GM23338 (cell line): ENCODE results near the gene EIF3L. TPM values are rescaled to one million over a fixed set of nuclear protein-coding genes. Genes with fewer than 3 reads are reported as not detected.

Experiments used
- CREB1 ChIP-seq: fragments of 250-450 bp; sonication (Bioruptor Pico); IDR thresholded peaks from 2 replicates; pipeline ENCODE4 v1.5.0; 2020; ENCODE audit warnings: low read depth, mild to moderate bottlenecking, moderate library complexity
- EZH2phosphoT487 ChIP-seq: fragments of 200-600 bp; sonication (generic); IDR thresholded peaks from one replicate; pipeline ENCODE4 v1.8.1; 2018; ENCODE audit warnings: antibody characterized with exemption; ENCODE audit not compliant: unreplicated experiment
- NANOG ChIP-seq: IDR thresholded peaks from 2 replicates; pipeline ENCODE4 v1.6.1; 2016; ENCODE audit warnings: antibody characterized with exemption, borderline replicate concordance
- STAT1 ChIP-seq: IDR thresholded peaks from one replicate; pipeline ENCODE4 v1.6.1; 2016; ENCODE audit warnings: antibody characterized with exemption; ENCODE audit not compliant: unreplicated experiment
- polyA plus RNA-seq: library from polyadenylated mRNA; unstranded; fragments of >200 nt; fragmentation: Nextera tagmentation; extraction: Ambion mirVana; gene quantifications from 2 replicates; pipeline ENCODE4 v1.2.1, GENCODE V29; 2016
- total RNA-seq: library from RNA; depleted of rRNA; stranded (reverse); fragments of >200 nt; shearing (Covaris generic); gene quantifications from 2 replicates; pipeline ENCODE4 v1.2.3, GENCODE V29; 2014
- TF ChIP-seq, protein P1 (sequence below): fragments of 250-450 bp; sonication (Bioruptor Pico); IDR thresholded peaks from 2 replicates; pipeline ENCODE4 v1.5.0; 2020; ENCODE audit warnings: mild to moderate bottlenecking, moderate library complexity
- TF ChIP-seq, protein P2 (sequence below): IDR thresholded peaks from one replicate; pipeline ENCODE4 v1.6.1; 2018; ENCODE audit warnings: antibody characterized with exemption; ENCODE audit not compliant: unreplicated experiment

EIF3L gene
- total and polyA plus RNA-seq, 2 experiments from 2014 or later: 430 to 459 TPM

DNA sequence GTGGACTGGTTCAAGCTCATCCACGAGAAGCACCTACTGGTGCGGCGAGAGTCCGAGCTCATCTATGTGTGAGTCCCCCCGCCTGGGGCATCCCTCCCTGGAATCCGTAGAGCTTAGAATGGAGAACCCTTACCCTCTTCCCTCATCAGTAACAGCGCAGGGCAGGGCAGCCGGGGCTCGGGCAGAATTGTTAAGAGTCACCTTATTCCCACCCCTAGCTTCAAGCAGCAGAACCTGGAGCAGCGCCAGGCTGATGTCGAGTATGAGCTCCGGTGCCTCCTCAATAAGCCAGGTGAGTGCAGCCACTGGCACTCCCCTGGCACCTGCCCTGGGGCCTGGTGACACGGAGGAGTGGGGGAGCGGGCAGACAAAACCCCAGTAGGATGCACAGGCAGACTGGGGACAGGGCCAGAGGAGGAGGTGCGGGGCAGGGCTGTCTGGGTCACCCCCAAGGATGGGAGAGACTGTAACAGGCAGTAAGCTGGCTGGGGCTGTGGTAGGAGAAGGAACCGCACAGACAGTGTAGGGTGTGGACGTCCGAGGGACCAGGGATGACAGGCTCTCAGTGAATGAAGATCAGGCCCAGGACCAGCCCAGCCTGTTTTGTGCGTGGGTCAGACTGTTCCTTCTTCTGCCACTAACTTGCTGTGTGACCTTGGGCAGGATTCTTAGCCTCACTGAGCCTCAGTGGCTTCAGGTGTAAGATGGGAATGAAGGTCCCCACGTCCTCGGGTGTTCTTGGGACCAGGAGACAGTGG lies 83.8 kb downstream of the EIF3L start (continued):
- TF ChIP-seq, protein P1, sequence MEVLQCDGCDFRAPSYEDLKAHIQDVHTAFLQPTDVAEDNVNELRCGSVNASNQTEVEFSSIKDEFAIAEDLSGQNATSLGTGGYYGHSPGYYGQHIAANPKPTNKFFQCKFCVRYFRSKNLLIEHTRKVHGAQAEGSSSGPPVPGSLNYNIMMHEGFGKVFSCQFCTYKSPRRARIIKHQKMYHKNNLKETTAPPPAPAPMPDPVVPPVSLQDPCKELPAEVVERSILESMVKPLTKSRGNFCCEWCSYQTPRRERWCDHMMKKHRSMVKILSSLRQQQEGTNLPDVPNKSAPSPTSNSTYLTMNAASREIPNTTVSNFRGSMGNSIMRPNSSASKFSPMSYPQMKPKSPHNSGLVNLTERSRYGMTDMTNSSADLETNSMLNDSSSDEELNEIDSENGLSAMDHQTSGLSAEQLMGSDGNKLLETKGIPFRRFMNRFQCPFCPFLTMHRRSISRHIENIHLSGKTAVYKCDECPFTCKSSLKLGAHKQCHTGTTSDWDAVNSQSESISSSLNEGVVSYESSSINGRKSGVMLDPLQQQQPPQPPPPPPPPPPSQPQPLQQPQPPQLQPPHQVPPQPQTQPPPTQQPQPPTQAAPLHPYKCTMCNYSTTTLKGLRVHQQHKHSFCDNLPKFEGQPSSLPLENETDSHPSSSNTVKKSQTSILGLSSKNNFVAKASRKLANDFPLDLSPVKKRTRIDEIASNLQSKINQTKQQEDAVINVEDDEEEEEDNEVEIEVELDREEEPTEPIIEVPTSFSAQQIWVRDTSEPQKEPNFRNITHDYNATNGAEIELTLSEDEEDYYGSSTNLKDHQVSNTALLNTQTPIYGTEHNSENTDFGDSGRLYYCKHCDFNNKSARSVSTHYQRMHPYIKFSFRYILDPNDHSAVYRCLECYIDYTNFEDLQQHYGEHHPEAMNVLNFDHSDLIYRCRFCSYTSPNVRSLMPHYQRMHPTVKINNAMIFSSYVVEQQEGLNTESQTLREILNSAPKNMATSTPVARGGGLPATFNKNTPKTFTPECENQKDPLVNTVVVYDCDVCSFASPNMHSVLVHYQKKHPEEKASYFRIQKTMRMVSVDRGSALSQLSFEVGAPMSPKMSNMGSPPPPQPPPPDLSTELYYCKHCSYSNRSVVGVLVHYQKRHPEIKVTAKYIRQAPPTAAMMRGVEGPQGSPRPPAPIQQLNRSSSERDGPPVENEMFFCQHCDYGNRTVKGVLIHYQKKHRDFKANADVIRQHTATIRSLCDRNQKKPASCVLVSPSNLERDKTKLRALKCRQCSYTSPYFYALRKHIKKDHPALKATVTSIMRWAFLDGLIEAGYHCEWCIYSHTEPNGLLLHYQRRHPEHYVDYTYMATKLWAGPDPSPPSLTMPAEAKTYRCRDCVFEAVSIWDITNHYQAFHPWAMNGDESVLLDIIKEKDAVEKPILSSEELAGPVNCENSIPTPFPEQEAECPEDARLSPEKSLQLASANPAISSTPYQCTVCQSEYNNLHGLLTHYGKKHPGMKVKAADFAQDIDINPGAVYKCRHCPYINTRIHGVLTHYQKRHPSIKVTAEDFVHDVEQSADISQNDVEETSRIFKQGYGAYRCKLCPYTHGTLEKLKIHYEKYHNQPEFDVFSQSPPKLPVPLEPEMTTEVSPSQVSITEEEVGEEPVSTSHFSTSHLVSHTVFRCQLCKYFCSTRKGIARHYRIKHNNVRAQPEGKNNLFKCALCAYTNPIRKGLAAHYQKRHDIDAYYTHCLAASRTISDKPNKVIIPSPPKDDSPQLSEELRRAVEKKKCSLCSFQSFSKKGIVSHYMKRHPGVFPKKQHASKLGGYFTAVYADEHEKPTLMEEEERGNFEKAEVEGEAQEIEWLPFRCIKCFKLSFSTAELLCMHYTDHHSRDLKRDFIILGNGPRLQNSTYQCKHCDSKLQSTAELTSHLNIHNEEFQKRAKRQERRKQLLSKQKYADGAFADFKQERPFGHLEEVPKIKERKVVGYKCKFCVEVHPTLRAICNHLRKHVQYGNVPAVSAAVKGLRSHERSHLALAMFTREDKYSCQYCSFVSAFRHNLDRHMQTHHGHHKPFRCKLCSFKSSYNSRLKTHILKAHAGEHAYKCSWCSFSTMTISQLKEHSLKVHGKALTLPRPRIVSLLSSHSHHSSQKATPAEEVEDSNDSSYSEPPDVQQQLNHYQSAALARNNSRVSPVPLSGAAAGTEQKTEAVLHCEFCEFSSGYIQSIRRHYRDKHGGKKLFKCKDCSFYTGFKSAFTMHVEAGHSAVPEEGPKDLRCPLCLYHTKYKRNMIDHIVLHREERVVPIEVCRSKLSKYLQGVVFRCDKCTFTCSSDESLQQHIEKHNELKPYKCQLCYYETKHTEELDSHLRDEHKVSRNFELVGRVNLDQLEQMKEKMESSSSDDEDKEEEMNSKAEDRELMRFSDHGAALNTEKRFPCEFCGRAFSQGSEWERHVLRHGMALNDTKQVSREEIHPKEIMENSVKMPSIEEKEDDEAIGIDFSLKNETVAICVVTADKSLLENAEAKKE (CRISPR knock-in tag): no peak
- TF ChIP-seq NANOG (no peak), STAT1 (no peak), EZH2phosphoT487 (no peak), CREB1 (CRISPR knock-in tag) (no peak)
- TF ChIP-seq, protein P2, sequence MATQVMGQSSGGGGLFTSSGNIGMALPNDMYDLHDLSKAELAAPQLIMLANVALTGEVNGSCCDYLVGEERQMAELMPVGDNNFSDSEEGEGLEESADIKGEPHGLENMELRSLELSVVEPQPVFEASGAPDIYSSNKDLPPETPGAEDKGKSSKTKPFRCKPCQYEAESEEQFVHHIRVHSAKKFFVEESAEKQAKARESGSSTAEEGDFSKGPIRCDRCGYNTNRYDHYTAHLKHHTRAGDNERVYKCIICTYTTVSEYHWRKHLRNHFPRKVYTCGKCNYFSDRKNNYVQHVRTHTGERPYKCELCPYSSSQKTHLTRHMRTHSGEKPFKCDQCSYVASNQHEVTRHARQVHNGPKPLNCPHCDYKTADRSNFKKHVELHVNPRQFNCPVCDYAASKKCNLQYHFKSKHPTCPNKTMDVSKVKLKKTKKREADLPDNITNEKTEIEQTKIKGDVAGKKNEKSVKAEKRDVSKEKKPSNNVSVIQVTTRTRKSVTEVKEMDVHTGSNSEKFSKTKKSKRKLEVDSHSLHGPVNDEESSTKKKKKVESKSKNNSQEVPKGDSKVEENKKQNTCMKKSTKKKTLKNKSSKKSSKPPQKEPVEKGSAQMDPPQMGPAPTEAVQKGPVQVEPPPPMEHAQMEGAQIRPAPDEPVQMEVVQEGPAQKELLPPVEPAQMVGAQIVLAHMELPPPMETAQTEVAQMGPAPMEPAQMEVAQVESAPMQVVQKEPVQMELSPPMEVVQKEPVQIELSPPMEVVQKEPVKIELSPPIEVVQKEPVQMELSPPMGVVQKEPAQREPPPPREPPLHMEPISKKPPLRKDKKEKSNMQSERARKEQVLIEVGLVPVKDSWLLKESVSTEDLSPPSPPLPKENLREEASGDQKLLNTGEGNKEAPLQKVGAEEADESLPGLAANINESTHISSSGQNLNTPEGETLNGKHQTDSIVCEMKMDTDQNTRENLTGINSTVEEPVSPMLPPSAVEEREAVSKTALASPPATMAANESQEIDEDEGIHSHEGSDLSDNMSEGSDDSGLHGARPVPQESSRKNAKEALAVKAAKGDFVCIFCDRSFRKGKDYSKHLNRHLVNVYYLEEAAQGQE: no peak
